Measurements from ENCODE around the gene ACP3. TPM values are rescaled to one million over a fixed set of nuclear protein-coding genes. Genes with fewer than 3 reads are reported as not detected.
"Not testable (repeated sequence)": the region's sequence is repeated elsewhere in the genome, so short reads cannot be mapped to it uniquely, and the experiment has no call there.

ACP3 gene
- polyA plus RNA-seq, 1 donor (not counting 4 experiments of a cell fraction or from before 2014, with no cell fraction given), result 1.3 TPM

DNA sequence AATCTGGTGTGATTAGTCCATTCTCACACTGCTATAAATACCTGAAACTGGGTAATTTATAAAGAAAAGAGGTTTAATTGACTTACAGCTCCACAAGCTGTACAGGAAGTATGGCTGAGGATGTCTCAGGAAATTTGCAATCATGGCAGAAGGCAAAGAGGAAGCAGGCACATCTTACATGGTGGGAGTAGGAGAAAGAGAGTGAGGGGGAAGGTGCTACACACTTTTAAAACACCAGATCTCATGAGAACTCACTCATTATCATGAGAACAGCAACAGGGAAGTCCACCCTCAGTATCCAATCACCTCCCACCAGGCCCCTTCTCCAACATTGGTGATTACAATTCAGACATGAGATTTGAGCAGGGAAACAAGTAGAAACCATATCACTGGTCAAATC, 24.0 kb upstream of the ACP3 start:
- no peak for DNase-seq (ENCODE audit: low read depth, low spot score)
- no peak for TF ChIP-seq EZH2 (IDR thresholded peaks at IDR 0.05; ENCODE audit: low read length)
- TF ChIP-seq, protein P1, sequence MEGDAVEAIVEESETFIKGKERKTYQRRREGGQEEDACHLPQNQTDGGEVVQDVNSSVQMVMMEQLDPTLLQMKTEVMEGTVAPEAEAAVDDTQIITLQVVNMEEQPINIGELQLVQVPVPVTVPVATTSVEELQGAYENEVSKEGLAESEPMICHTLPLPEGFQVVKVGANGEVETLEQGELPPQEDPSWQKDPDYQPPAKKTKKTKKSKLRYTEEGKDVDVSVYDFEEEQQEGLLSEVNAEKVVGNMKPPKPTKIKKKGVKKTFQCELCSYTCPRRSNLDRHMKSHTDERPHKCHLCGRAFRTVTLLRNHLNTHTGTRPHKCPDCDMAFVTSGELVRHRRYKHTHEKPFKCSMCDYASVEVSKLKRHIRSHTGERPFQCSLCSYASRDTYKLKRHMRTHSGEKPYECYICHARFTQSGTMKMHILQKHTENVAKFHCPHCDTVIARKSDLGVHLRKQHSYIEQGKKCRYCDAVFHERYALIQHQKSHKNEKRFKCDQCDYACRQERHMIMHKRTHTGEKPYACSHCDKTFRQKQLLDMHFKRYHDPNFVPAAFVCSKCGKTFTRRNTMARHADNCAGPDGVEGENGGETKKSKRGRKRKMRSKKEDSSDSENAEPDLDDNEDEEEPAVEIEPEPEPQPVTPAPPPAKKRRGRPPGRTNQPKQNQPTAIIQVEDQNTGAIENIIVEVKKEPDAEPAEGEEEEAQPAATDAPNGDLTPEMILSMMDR (optimal IDR thresholded peaks at IDR 0.05 in 1 of 3, IDR thresholded peaks at IDR 0.05 in 1 of 3, conservative IDR thresholded peaks at IDR 0.05 in 1 of 3; ENCODE audit: extremely low read depth in 1 of 3, insufficient read depth in 2 of 3, low read length in 3 of 3), result no peak
- H3K36me3 ChIP-seq (ENCODE audit: control insufficient read depth in 2 of 2, extremely low read depth in 1 of 2, insufficient read depth in 2 of 2, low read length in 2 of 2), result no peaks in the 10 kb centered on the region
- no peak overlapping the region for H2AFZ ChIP-seq (ENCODE audit: control insufficient read depth, low read length)
- dilution Hi-C loops (cut with MboI; ENCODE audit: extremely low pct_ligation_motif_present, low sequenced_read_pairs), result no loop called here
- H3K4me3 ChIP-seq (ENCODE audit: control insufficient read depth in 2 of 3, extremely low read depth in 1 of 3, insufficient read depth in 2 of 3, low read depth in 1 of 3, low read length in 3 of 3), result no peak overlapping the region
- H3K9ac ChIP-seq (ENCODE audit: control insufficient read depth, extremely low read depth, insufficient read depth, low read length), result no peak overlapping the region
- H3K4me2 ChIP-seq (ENCODE audit: control insufficient read depth, extremely low read depth, insufficient read depth, low read depth, low read length), result no peak overlapping the region
- no peaks in the 10 kb centered on the region for H3K4me1 ChIP-seq (ENCODE audit: control insufficient read depth, extremely low read depth, insufficient read depth, low read length)
- H3K9me1 ChIP-seq (ENCODE audit: control insufficient read depth, extremely low read depth, insufficient read depth, low read length), result no peaks in the 10 kb centered on the region
- H3K79me2 ChIP-seq (ENCODE audit: control insufficient read depth, insufficient read depth, low read length), result no peaks in the 10 kb centered on the region
- FAIRE-seq, result no peak
- no peak overlapping the region for H3K27ac ChIP-seq (ENCODE audit: control insufficient read depth, insufficient read depth, low read length)
- H4K20me1 ChIP-seq (ENCODE audit: control insufficient read depth, extremely low read depth, insufficient read depth, low read length), result no peaks in the 10 kb centered on the region
- H3K27me3 ChIP-seq (ENCODE audit: control insufficient read depth, extremely low read depth, insufficient read depth, low read length), result no peaks in the 10 kb centered on the region
- H3K9me3 ChIP-seq (ENCODE audit: control insufficient read depth, low read depth, low read length), result no peaks in the 10 kb centered on the region

GRCh38 chr3:132294906-132295305, 22.3 kb upstream of the ACP3 start:
- dilution Hi-C loops (cut with MboI; ENCODE audit: extremely low pct_ligation_motif_present, low sequenced_read_pairs), result no loop called here
- no peak overlapping the region for H3K9ac ChIP-seq (ENCODE audit: control insufficient read depth, extremely low read depth, insufficient read depth, low read length)
- no peaks in the 10 kb centered on the region for H3K4me1 ChIP-seq (ENCODE audit: control insufficient read depth, extremely low read depth, insufficient read depth, low read length)
- H3K27ac ChIP-seq (ENCODE audit: control insufficient read depth, insufficient read depth, low read length), result no peak overlapping the region
- H3K27me3 ChIP-seq (ENCODE audit: control insufficient read depth, extremely low read depth, insufficient read depth, low read length), result no peaks in the 10 kb centered on the region
- FAIRE-seq (no peak), DNase-seq (ENCODE audit: low read depth, low spot score) (no peak)
- H3K36me3 ChIP-seq (ENCODE audit: control insufficient read depth in 2 of 2, extremely low read depth in 1 of 2, insufficient read depth in 2 of 2, low read length in 2 of 2), result no peaks in the 10 kb centered on the region
- no peak overlapping the region for H2AFZ ChIP-seq (ENCODE audit: control insufficient read depth, low read length)
- no peaks in the 10 kb centered on the region for H4K20me1 ChIP-seq (ENCODE audit: control insufficient read depth, extremely low read depth, insufficient read depth, low read length)
- H3K4me2 ChIP-seq (ENCODE audit: control insufficient read depth, extremely low read depth, insufficient read depth, low read depth, low read length), result no peak overlapping the region
- no peaks in the 10 kb centered on the region for H3K79me2 ChIP-seq (ENCODE audit: control insufficient read depth, insufficient read depth, low read length)
- no peak overlapping the region for H3K4me3 ChIP-seq (ENCODE audit: control insufficient read depth in 2 of 3, extremely low read depth in 1 of 3, insufficient read depth in 2 of 3, low read depth in 1 of 3, low read length in 3 of 3)
- TF ChIP-seq, protein P1 (optimal IDR thresholded peaks at IDR 0.05 in 1 of 3, IDR thresholded peaks at IDR 0.05 in 1 of 3, conservative IDR thresholded peaks at IDR 0.05 in 1 of 3; ENCODE audit: extremely low read depth in 1 of 3, insufficient read depth in 2 of 3, low read length in 3 of 3), result no peak
- no peak for TF ChIP-seq EZH2 (IDR thresholded peaks at IDR 0.05; ENCODE audit: low read length)
- H3K9me1 ChIP-seq (ENCODE audit: control insufficient read depth, extremely low read depth, insufficient read depth, low read length), result no peaks in the 10 kb centered on the region
- H3K9me3 ChIP-seq (ENCODE audit: control insufficient read depth, low read depth, low read length), result no peaks in the 10 kb centered on the region

DNA sequence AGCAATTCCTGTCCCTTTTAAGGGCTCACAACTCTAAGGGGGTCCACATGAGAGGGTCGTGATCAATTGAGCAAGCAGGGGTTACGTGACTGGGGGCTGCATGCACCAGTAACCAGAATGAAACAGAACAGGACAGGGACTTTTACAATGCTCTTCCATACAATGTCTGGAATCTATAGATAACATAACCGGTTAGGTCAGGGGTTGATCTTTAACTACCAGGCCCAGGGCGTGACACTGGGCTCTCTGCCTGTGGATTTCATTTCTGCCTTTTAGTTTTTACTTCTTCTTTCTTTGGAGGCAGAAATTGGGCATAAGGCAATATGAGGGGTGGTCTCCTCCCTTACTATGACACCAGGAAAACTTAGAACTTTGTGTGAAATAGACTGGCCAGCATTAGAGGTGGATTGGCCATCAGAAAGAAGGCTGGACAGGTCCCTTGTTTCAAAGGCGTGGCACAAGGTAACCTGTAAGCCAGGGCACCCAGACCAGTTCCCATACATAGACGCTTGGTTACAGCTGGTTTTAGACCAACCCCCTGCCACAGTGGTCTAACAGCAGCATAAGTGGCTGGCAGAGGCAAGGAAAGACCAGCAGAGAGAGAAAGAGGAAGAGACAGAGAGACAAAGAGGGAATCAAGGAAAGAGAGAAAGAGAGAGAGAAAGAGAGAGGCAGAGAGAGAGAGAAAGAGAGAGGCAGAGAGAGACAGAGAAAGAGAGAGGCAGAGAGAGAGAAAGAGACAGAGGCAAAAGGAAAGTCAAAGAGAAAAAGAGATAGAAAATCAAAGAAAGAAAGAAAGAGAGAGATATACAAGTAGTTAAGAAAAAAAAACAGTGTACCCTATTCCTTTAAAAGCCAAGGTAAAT, 13.6 kb upstream of the ACP3 start:
- DNase-seq (ENCODE audit: low read depth, low spot score); H3K4me3 ChIP-seq (ENCODE audit: control insufficient read depth in 2 of 3, extremely low read depth in 1 of 3, insufficient read depth in 2 of 3, low read depth in 1 of 3, low read length in 3 of 3); H2AFZ ChIP-seq (ENCODE audit: control insufficient read depth, low read length); dilution Hi-C loops (cut with MboI; ENCODE audit: extremely low pct_ligation_motif_present, low sequenced_read_pairs); H3K27me3 ChIP-seq (ENCODE audit: control insufficient read depth, extremely low read depth, insufficient read depth, low read length); H3K9me3 ChIP-seq (ENCODE audit: control insufficient read depth, low read depth, low read length); H3K4me1 ChIP-seq (ENCODE audit: control insufficient read depth, extremely low read depth, insufficient read depth, low read length); H3K9ac ChIP-seq (ENCODE audit: control insufficient read depth, extremely low read depth, insufficient read depth, low read length); FAIRE-seq; H3K36me3 ChIP-seq (ENCODE audit: control insufficient read depth in 2 of 2, extremely low read depth in 1 of 2, insufficient read depth in 2 of 2, low read length in 2 of 2); H3K79me2 ChIP-seq (ENCODE audit: control insufficient read depth, insufficient read depth, low read length); H3K9me1 ChIP-seq (ENCODE audit: control insufficient read depth, extremely low read depth, insufficient read depth, low read length); H3K4me2 ChIP-seq (ENCODE audit: control insufficient read depth, extremely low read depth, insufficient read depth, low read depth, low read length); H3K27ac ChIP-seq (ENCODE audit: control insufficient read depth, insufficient read depth, low read length); H4K20me1 ChIP-seq (ENCODE audit: control insufficient read depth, extremely low read depth, insufficient read depth, low read length): not testable (repeated sequence)

DNA sequence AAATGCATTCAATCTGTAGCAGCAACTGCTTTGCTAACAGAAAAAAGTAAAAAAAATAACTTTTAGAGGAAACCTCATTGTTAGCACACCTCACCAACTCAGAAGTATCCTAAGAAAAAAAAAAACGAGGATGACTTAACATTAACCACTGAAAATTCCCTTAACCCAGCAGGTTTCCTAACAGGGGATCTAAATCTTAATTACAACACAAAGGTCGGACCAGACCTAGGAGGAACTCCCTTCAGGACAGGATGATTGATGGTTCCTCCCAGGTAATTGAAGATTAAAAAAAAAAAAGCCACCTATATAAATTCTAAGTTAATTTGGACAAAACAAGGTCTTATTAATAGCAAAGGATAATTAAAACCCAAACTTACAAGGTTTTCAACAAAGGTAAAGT, 12.9 kb upstream of the ACP3 start:
- H3K36me3 ChIP-seq (ENCODE audit: control insufficient read depth in 2 of 2, extremely low read depth in 1 of 2, insufficient read depth in 2 of 2, low read length in 2 of 2); H3K9ac ChIP-seq (ENCODE audit: control insufficient read depth, extremely low read depth, insufficient read depth, low read length); DNase-seq (ENCODE audit: low read depth, low spot score); H4K20me1 ChIP-seq (ENCODE audit: control insufficient read depth, extremely low read depth, insufficient read depth, low read length); H3K4me2 ChIP-seq (ENCODE audit: control insufficient read depth, extremely low read depth, insufficient read depth, low read depth, low read length); H3K4me3 ChIP-seq (ENCODE audit: control insufficient read depth in 2 of 3, extremely low read depth in 1 of 3, insufficient read depth in 2 of 3, low read depth in 1 of 3, low read length in 3 of 3); H3K9me3 ChIP-seq (ENCODE audit: control insufficient read depth, low read depth, low read length); dilution Hi-C loops (cut with MboI; ENCODE audit: extremely low pct_ligation_motif_present, low sequenced_read_pairs); H2AFZ ChIP-seq (ENCODE audit: control insufficient read depth, low read length); H3K4me1 ChIP-seq (ENCODE audit: control insufficient read depth, extremely low read depth, insufficient read depth, low read length); H3K9me1 ChIP-seq (ENCODE audit: control insufficient read depth, extremely low read depth, insufficient read depth, low read length); H3K27ac ChIP-seq (ENCODE audit: control insufficient read depth, insufficient read depth, low read length); H3K79me2 ChIP-seq (ENCODE audit: control insufficient read depth, insufficient read depth, low read length); FAIRE-seq; H3K27me3 ChIP-seq (ENCODE audit: control insufficient read depth, extremely low read depth, insufficient read depth, low read length): not testable (repeated sequence)

Measured in keratinocyte (primary cell).